Measurements from ENCODE around the gene RAPGEF3.

RAPGEF3 gene

GRCh38 chr12:47711448-47711847, 47.2 kb downstream of the RAPGEF3 start:
- DNase-seq (ENCODE audit: low read depth): no peak
- H3K4me3 ChIP-seq (ENCODE audit: low read length): no peak overlapping the region
- TF ChIP-seq CTCF (conservative IDR thresholded peaks at IDR 0.05; ENCODE audit: low read depth, low read length): no peak

- H3K4me3 ChIP-seq (ENCODE audit: low read length): no peak overlapping the region
- TF ChIP-seq CTCF (conservative IDR thresholded peaks at IDR 0.05; ENCODE audit: low read depth, low read length): no peak
- no peak for DNase-seq (ENCODE audit: low read depth)
These were observed 48.4 kb downstream of the RAPGEF3 start for GRCh38 chr12:47710278-47710677.

- no peak overlapping the region for H3K4me3 ChIP-seq (ENCODE audit: low read length)
- DNase-seq (ENCODE audit: low read depth): no peak
- no peak for TF ChIP-seq CTCF (conservative IDR thresholded peaks at IDR 0.05; ENCODE audit: low read depth, low read length)
These were observed 49.0 kb downstream of the RAPGEF3 start for GRCh38 chr12:47709671-47710070.

GRCh38 chr12:47709237-47709636, 49.4 kb downstream of the RAPGEF3 start:
- no peak overlapping the region for H3K4me3 ChIP-seq (ENCODE audit: low read length)
- DNase-seq (ENCODE audit: low read depth): no peak
- TF ChIP-seq CTCF (conservative IDR thresholded peaks at IDR 0.05; ENCODE audit: low read depth, low read length): no peak

- H3K4me3 ChIP-seq (ENCODE audit: low read length): no peak overlapping the region
- DNase-seq (ENCODE audit: low read depth): no peak
- TF ChIP-seq CTCF (conservative IDR thresholded peaks at IDR 0.05; ENCODE audit: low read depth, low read length): no peak
These were observed 50.7 kb downstream of the RAPGEF3 start for GRCh38 chr12:47707905-47708543.

- no peak for TF ChIP-seq CTCF (conservative IDR thresholded peaks at IDR 0.05; ENCODE audit: low read depth, low read length)
- no peak overlapping the region for H3K4me3 ChIP-seq (ENCODE audit: low read length)
- no peak for DNase-seq (ENCODE audit: low read depth)
These were observed 51.3 kb downstream of the RAPGEF3 start for GRCh38 chr12:47707355-47707754.

GRCh38 chr12:47705566-47706425, 52.9 kb downstream of the RAPGEF3 start, which contains the start of gene RPAP3:
Gene RPAP3 (minus strand): TSS chr12:47706030. CDS start chr12:47702840, 3,190 bp downstream.
- peak within 1 kb of the TSS; percentile 66 for H3K4me3 ChIP-seq (ENCODE audit: low read length)
- TF ChIP-seq CTCF (conservative IDR thresholded peaks at IDR 0.05; ENCODE audit: low read depth, low read length): peak; percentile 52
- DNase-seq (ENCODE audit: low read depth): peak; percentile 66

Measured in retinal pigment epithelial cell (primary cell).